GM12874 (cell line): ENCODE data around the gene STARD4.

Experiments
- CTCF ChIP-seq: IDR thresholded peaks from 2 replicates; pipeline ENCODE4 v1.5.1; 2011; ENCODE audit warnings: low read depth, mild to moderate bottlenecking, control low read depth, low read length, moderate library complexity; ENCODE audit not compliant: insufficient read depth

Gene STARD4

GRCh38 chr5:111537141-111538024 is 25.0 kb upstream of the STARD4 start:
- TF ChIP-seq CTCF = no peak

- no peak for TF ChIP-seq CTCF
Measured at GRCh38 chr5:111535879-111536549, 23.7 kb upstream of the STARD4 start.

GRCh38 chr5:111532886-111533582 is 20.7 kb upstream of the STARD4 start:
- no peak for TF ChIP-seq CTCF

- TF ChIP-seq CTCF = no peak
Measured at GRCh38 chr5:111530298-111530740, 18.0 kb upstream of the STARD4 start.

- TF ChIP-seq CTCF = no peak
Measured at GRCh38 chr5:111528056-111528455, 15.7 kb upstream of the STARD4 start.

- no peak for TF ChIP-seq CTCF
Measured at GRCh38 chr5:111520908-111521307, 8.6 kb upstream of the STARD4 start.

GRCh38 chr5:111518777-111519176 is 6.4 kb upstream of the STARD4 start:
- no peak for TF ChIP-seq CTCF
